ENCODE data around the gene RPL31.
A peak's percentile ranks its signal among the peaks of the same experiment; 100 is the strongest.
"Not testable (repeated sequence)": the region's sequence is repeated elsewhere in the genome, so short reads cannot be mapped to it uniquely, and the experiment has no call there.

RPL31 gene

DNA sequence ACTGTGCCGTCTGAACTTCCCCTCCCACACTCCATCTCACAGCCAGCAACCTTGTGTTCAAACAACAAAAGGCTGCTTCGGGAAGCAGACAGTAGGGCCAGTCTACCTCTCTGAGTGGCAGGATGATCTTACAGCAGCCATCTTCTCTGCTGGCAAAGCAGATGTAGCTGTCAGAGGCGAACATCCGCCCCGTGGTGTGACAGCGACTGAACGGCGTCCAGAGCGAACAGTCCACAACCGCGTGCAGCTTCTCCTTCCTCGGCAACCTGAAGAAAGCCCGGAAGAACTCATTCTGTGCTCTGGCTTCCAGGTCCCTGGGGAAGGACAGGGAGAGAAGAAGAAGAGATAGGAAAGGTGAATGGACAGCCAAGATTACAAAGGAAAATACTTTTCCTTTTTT, 38.0 kb downstream of the RPL31 start:
- H3K4me3 ChIP-seq (replicated peaks in 1 of 2; ENCODE audit: low read depth in 2 of 2, low read length in 2 of 2): no peak overlapping the region
- TF ChIP-seq, protein P1, sequence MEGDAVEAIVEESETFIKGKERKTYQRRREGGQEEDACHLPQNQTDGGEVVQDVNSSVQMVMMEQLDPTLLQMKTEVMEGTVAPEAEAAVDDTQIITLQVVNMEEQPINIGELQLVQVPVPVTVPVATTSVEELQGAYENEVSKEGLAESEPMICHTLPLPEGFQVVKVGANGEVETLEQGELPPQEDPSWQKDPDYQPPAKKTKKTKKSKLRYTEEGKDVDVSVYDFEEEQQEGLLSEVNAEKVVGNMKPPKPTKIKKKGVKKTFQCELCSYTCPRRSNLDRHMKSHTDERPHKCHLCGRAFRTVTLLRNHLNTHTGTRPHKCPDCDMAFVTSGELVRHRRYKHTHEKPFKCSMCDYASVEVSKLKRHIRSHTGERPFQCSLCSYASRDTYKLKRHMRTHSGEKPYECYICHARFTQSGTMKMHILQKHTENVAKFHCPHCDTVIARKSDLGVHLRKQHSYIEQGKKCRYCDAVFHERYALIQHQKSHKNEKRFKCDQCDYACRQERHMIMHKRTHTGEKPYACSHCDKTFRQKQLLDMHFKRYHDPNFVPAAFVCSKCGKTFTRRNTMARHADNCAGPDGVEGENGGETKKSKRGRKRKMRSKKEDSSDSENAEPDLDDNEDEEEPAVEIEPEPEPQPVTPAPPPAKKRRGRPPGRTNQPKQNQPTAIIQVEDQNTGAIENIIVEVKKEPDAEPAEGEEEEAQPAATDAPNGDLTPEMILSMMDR (IDR thresholded peaks at IDR 0.05; ENCODE audit: low read depth, low read length): no peak
- no peak for DNase-seq (ENCODE audit: low read depth in 2 of 2)

DNA sequence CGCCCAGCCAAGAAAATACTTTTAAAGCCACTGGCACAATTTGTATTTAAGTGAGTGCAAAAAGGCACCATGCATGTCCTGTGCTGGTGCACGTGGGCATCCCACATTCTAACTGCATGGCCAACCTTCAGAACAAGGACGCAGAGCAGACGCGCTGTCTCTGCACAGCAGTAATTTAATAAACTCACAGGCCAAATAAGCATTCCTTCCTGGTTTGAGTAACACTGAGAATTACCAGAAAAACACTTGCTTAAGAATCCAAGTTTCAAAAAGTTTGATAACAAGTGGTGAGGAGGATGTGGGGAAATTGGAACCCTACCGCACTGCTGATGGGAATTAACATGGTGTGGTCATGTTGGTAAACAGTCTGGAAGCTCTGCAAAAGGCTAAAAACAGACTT, 38.7 kb downstream of the RPL31 start:
- peak in 1 of 2 donors; percentile 71 for DNase-seq (ENCODE audit: low read depth in 2 of 2)
- H3K4me3 ChIP-seq (replicated peaks in 1 of 2; ENCODE audit: low read depth in 2 of 2, low read length in 2 of 2): no peak overlapping the region
- TF ChIP-seq, protein P1 (IDR thresholded peaks at IDR 0.05; ENCODE audit: low read depth, low read length): no peak

DNA sequence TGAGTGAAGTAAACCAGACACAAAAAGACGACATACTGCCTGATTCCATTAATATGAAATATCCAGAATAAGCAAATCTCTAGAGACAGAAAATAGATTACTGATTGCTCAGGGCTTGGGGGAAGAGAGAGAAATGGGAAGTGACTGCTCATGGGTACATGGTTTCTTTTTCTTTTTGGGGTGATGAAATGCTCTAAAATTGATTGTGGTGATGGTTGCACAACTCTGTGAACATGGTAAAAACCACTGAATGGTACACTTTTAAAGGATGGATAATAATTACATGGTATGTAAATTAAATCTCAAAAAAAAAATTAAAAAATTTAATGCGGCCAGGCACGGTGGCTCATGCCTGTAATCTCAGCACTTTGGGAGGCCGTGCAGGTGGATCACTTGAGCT, 39.3 kb downstream of the RPL31 start:
- TF ChIP-seq, protein P1 (IDR thresholded peaks at IDR 0.05; ENCODE audit: low read depth, low read length): no peak
- H3K4me3 ChIP-seq (replicated peaks in 1 of 2; ENCODE audit: low read depth in 2 of 2, low read length in 2 of 2): no peak overlapping the region
- DNase-seq (ENCODE audit: low read depth in 2 of 2): peak; percentile 23 to 34

DNA sequence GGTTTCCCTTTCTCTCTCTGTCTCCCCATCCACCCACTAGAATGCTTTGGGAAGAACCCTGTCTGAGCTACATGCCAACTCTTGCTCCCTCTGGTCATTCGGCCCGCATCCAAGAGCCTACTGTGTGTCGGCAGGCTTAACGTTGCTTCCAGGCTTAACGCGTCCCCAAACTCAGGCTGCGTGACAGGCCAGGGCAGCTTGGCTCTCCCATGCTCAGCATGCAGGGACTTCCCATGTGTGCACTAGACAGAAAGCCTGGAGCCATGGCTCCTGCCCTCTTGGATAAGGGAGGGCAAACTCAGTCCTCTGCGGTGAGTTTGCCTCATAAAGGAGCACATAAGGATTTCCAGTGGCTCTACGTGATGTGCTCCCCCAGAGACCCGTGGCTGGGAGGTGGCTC, 43.2 kb downstream of the RPL31 start:
- no peak overlapping the region for H3K4me3 ChIP-seq (replicated peaks in 1 of 2; ENCODE audit: low read depth in 2 of 2, low read length in 2 of 2)
- TF ChIP-seq, protein P1 (IDR thresholded peaks at IDR 0.05; ENCODE audit: low read depth, low read length): no peak
- DNase-seq (ENCODE audit: low read depth in 2 of 2): no peak

DNA sequence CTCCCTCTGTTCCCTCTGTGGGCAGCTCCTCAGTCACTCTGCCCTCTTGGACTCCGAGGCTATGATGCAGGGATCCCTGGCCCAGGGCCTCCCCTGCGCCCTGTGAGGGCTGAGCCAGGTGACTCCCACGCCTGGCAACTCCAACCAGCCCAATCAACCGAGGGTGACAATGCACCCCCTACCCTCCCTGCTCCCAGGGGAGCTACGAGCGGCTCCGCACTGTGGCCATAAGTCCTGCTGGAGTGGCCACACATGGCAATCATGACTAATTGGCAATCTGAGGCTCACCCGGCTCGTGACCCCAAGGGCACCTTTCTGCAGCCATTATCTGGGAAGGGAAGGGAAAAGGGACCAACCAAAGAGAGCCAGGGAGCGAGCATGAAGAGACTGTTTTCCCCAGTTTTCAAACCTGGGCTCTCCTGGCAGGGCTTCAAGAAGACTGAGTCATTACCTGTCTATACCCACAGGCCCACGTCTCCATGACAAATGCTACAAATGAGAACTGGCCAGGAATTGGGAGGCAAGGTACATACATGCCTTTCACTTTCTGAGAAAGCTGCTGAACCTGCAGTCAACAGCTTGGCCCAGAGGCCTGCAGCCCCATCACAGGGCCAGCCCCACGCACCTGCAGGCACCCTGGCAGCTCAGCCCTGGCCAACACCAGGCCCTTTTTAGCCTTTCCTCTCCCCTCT, 45.1 kb downstream of the RPL31 start:
- TF ChIP-seq, protein P1 (IDR thresholded peaks at IDR 0.05; ENCODE audit: low read depth, low read length): no peak
- no peak overlapping the region for H3K4me3 ChIP-seq (replicated peaks in 1 of 2; ENCODE audit: low read depth in 2 of 2, low read length in 2 of 2)
- DNase-seq (ENCODE audit: low read depth in 2 of 2): peak; percentile 36 to 66

DNA sequence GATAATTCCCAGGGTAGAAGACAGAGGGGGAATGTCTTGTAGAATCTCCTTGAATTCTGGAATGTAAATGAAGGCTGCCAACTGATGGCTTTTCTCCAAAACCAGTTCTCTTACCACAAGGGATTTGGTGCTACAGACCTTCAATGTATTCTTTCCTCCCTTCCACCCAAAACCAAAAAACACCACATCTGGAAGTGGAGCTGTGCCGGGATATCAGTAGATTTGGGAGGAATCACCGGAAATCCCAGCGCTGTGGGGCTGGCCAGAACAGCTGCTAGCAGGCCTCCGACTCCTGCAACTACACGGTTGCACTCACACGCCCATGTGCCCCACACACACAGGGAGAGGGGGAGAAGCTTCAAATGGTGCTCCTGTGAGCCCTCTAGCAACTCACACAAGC, 45.7 kb downstream of the RPL31 start:
- DNase-seq (ENCODE audit: low read depth in 2 of 2): peak; percentile 15 to 67
- TF ChIP-seq, protein P1 (IDR thresholded peaks at IDR 0.05; ENCODE audit: low read depth, low read length): no peak
- no peak overlapping the region for H3K4me3 ChIP-seq (replicated peaks in 1 of 2; ENCODE audit: low read depth in 2 of 2, low read length in 2 of 2)

DNA sequence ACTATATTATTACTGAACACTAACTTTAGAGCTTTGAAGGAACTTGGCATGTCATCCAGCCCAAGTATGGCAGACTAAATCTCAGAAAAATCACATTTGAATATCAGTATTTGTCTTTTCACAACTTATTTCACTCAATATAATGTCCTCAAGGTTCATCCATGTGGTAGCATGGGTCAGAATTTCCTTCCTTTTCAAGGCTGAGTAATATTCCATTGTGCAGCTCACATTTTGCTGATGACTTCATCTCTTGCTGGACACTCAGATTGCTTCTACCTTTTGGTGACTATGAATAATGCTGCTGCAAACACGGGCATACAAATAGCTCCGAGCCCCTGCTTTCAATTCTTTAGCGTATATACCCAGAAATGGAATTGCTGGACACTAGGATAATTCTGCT, 46.7 kb downstream of the RPL31 start:
- TF ChIP-seq, protein P1 (IDR thresholded peaks at IDR 0.05; ENCODE audit: low read depth, low read length): no peak
- no peak overlapping the region for H3K4me3 ChIP-seq (replicated peaks in 1 of 2; ENCODE audit: low read depth in 2 of 2, low read length in 2 of 2)
- no peak for DNase-seq (ENCODE audit: low read depth in 2 of 2)

DNA sequence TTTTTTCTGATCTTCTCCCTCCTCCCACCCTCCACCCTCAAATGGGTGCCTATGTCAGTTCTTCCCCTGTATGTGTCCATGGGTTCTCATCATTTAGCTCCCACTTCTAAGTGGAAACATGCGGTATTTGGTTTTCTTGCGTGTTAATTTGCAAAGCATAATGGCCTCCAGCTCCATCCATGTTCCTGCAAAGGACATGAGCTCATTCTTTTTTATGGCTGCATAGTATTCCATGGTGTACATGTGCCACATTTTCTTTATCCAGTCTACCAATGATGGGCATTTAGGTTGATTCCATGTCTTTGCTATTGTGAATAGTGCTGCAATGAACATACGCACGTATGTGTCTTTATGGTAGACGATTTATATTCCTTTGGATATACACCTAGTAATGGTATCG, 48.8 kb downstream of the RPL31 start:
- not testable (repeated sequence) for DNase-seq (ENCODE audit: low read depth in 2 of 2); H3K4me3 ChIP-seq (replicated peaks in 1 of 2; ENCODE audit: low read depth in 2 of 2, low read length in 2 of 2)
